HCT116 (cell line): ENCODE measurements around the gene GH2.
"Not testable (repeated sequence)": the region's sequence is repeated elsewhere in the genome, so short reads cannot be mapped to it uniquely, and the experiment has no call there.

Experiments
- CTCF ChIP-seq, 3 experiments: fragments of 200-600 bp in 1 of 3; sonication (generic) in 1 of 3; IDR thresholded peaks in 2 of 3; conservative IDR thresholded peaks in 1 of 3; 2 replicates each; pipeline ENCODE4 v1.5.1; 2012 to 2017; ENCODE audit warnings: low read depth in 2 of 3, low read length in 2 of 3, antibody characterized with exemption in 1 of 3, borderline replicate concordance in 1 of 3, control low read depth in 1 of 3, mild to moderate bottlenecking in 1 of 3, mixed read lengths in 1 of 3, mixed run types in 1 of 3, moderate library complexity in 1 of 3; ENCODE audit not compliant: insufficient read depth in 1 of 3
- ELF1 ChIP-seq: IDR thresholded peaks from 2 replicates; pipeline ENCODE4 v1.6.1; 2012; ENCODE audit warnings: low read depth, borderline replicate concordance
- EZH2 ChIP-seq: fragments of 200-600 bp; sonication (generic); IDR thresholded peaks from 2 replicates; pipeline ENCODE4 v1.6.1; 2017; ENCODE audit warnings: antibody characterized with exemption, mixed run types
- EZH2phosphoT487 ChIP-seq: fragments of 200-600 bp; IDR thresholded peaks from 2 replicates; pipeline ENCODE4 v1.6.1; 2018; ENCODE audit warnings: antibody characterized with exemption, borderline replicate concordance
- JUND ChIP-seq: IDR thresholded peaks from 2 replicates; pipeline ENCODE4 v1.6.1; 2012
- MAX ChIP-seq: IDR thresholded peaks from 2 replicates; pipeline ENCODE4 v1.6.1; 2012
- POLR2A ChIP-seq: IDR thresholded peaks from 2 replicates; pipeline ENCODE4 v1.7.0; 2011; ENCODE audit warnings: borderline replicate concordance; ENCODE audit not compliant: insufficient read depth, insufficient read length; ENCODE audit errors: extremely low read depth
- POLR2AphosphoS5 ChIP-seq: IDR thresholded peaks from 2 replicates; pipeline ENCODE4 v1.6.1; 2011; ENCODE audit warnings: mild to moderate bottlenecking, low read depth, low read length, moderate library complexity
- RAD21 ChIP-seq: IDR thresholded peaks from 2 replicates; pipeline ENCODE4 v1.6.1; 2012; ENCODE audit warnings: low read depth, mild to moderate bottlenecking
- REST ChIP-seq: IDR thresholded peaks from 2 replicates; pipeline ENCODE4 v1.6.1; 2012; ENCODE audit warnings: low read depth
- SIN3A ChIP-seq: IDR thresholded peaks from 2 replicates; pipeline ENCODE4 v1.6.1; 2012; ENCODE audit warnings: low read depth

GRCh38 chr17:63894021-63894420 lies 12.3 kb upstream of the GH2 start:
- TF ChIP-seq CTCF (IDR thresholded peaks at IDR 0.05 in 2 of 3, conservative IDR thresholded peaks at IDR 0.05 in 1 of 3; ENCODE audit: borderline replicate concordance in 1 of 3, insufficient read depth in 1 of 3, low read depth in 2 of 3, low read length in 2 of 3); POLR2A; POLR2AphosphoS5; EZH2; EZH2phosphoT487; RAD21; REST; MAX; ELF1; JUND; SIN3A: not testable (repeated sequence)
